ENCODE measurements around the gene RNPEPL1.
"Not testable (repeated sequence)": the region's sequence is repeated elsewhere in the genome, so short reads cannot be mapped to it uniquely, and the experiment has no call there.

Gene RNPEPL1

GRCh38 chr2:240539101-240539500, 29.2 kb upstream of the RNPEPL1 start:
- not testable (repeated sequence) for DNase-seq (ENCODE audit: low read depth)

- DNase-seq (ENCODE audit: low read depth) = no peak
These were observed 28.4 kb upstream of the RNPEPL1 start for GRCh38 chr2:240539906-240540305.

GRCh38 chr2:240551288-240551687, 17.0 kb upstream of the RNPEPL1 start:
- DNase-seq (ENCODE audit: low read depth) = no peak

GRCh38 chr2:240551811-240552210, 16.5 kb upstream of the RNPEPL1 start:
- DNase-seq (ENCODE audit: low read depth) = no peak

GRCh38 chr2:240553956-240554480, 14.3 kb upstream of the RNPEPL1 start:
- DNase-seq (ENCODE audit: low read depth) = no peak

GRCh38 chr2:240554767-240555493, 13.4 kb upstream of the RNPEPL1 start:
- DNase-seq (ENCODE audit: low read depth) = no peak

- no peak for DNase-seq (ENCODE audit: low read depth)
These were observed 12.6 kb upstream of the RNPEPL1 start for GRCh38 chr2:240555541-240556250.

- peak; percentile 42 for DNase-seq (ENCODE audit: low read depth)
These were observed 11.7 kb upstream of the RNPEPL1 start for GRCh38 chr2:240556553-240557100.

GRCh38 chr2:240557101-240557751, 11.1 kb upstream of the RNPEPL1 start:
- DNase-seq (ENCODE audit: low read depth) = no peak

GRCh38 chr2:240557808-240558207, 10.5 kb upstream of the RNPEPL1 start, which contains the start of gene ANKMY1:
Gene ANKMY1, minus strand, starts transcription at chr2:240557988. Its CDS starts 653 bp downstream, at chr2:240557335.
- peak; percentile 56 for DNase-seq (ENCODE audit: low read depth)

GRCh38 chr2:240558236-240558761, 10.0 kb upstream of the RNPEPL1 start:
- no peak for DNase-seq (ENCODE audit: low read depth)

GRCh38 chr2:240559286-240559685, 9.0 kb upstream of the RNPEPL1 start:
- no peak for DNase-seq (ENCODE audit: low read depth)

- peak; percentile 87 for DNase-seq (ENCODE audit: low read depth)
These were observed 8.2 kb upstream of the RNPEPL1 start, which contains the start of gene DUSP28 for GRCh38 chr2:240560084-240560479. Gene DUSP28, plus strand, starts transcription at chr2:240560357. Its CDS starts 328 bp downstream, at chr2:240560685.

- peak; percentile 98 for DNase-seq (ENCODE audit: low read depth)
These were observed 7.6 kb upstream of the RNPEPL1 start for GRCh38 chr2:240560480-240561324.

GRCh38 chr2:240561325-240561971, 6.8 kb upstream of the RNPEPL1 start:
- no peak for DNase-seq (ENCODE audit: low read depth)

- not testable (repeated sequence) for DNase-seq (ENCODE audit: low read depth)
These were observed 5.1 kb upstream of the RNPEPL1 start for GRCh38 chr2:240563231-240563630.

GRCh38 chr2:240563951-240564560, 4.2 kb upstream of the RNPEPL1 start:
- DNase-seq (ENCODE audit: low read depth) = no peak

- DNase-seq (ENCODE audit: low read depth) = no peak
These were observed 3.5 kb upstream of the RNPEPL1 start for GRCh38 chr2:240564561-240565332.

All from stimulated activated CD8-positive, alpha-beta memory T cell treated with anti-CD3 and anti-CD28 coated beads, Interleukin-12 subunit alpha, Interleukin-12 subunit beta, amount 100 ng/mL, for 4 hours (primary cell).